Measurements from ENCODE around the gene SUSD6.

Gene SUSD6

GRCh38 chr14:69760810-69761209 is 149.4 kb downstream of the SUSD6 start:
- no peak for DNase-seq (ENCODE audit: low spot score)

- DNase-seq (ENCODE audit: low spot score) = no peak
Measured at GRCh38 chr14:69763761-69764510, 152.5 kb downstream of the SUSD6 start.
